Pons (tissue), 1 donor: Measurements from ENCODE around the gene HPGD.
"Not testable (repeated sequence)": the region's sequence is repeated elsewhere in the genome, so short reads cannot be mapped to it uniquely, and the experiment has no call there.

Experiments
- DNase-seq: peaks from one replicate; pipeline ENCODE4 v3.0.0-alpha.2; 2016; ENCODE audit warnings: low spot score

Gene HPGD

GRCh38 chr4:174526731-174527130 lies 4.4 kb upstream of the HPGD start:
- DNase-seq = no peak

GRCh38 chr4:174524242-174524641 lies 2.0 kb upstream of the HPGD start:
- DNase-seq = no peak

DNA sequence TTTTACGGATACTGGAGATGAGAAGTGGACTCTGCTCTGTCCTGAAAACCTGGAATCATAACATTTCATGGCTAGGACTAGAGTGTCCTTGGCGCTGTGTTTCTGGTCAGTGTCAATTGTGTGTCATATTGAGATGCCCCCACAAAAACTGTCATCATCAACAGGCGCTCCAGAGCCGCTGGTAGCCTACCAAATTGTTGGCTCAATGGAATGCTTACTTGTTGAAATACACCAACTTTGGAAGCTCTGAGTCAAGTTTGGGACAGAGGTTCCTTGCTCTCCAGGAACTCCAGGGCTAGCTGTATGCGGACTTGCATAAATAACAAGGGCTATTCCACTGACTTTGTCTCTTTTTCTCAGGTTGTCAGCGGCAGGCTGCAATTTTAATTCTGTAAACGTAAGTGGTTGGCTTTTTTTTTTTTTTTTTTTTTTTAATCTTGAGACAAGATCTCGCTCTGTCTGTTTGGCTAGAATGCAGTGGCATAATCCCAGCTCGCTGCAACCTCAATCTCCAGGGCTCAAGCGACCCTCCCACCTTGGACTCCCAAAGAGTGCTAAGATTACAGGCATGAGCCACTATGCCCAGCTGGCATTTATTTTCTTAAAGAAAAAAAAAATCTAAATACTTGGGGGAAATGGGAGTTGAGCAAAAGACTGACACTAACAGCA lies 871 bp upstream of the HPGD start:
- DNase-seq = no peak

DNA sequence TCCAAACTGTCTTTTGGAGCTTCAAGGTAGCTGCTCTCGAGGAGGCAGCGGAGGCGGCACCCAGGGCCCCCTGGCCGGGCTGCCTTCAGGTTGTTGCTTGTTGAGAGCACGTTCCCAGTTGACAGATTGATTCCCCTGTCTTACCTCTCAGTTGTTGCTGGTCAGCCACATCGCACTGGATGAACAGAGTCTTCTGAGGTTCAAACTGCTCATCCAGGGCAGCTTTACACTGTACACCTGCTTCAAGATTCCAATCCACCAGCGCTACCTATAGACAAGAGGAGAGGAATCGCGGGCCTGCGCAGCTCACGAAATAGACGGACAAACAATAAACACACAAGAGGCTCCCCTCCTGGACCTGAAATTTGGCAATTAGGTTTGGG lies 497 bp downstream of the HPGD start:
- DNase-seq = no peak

- no peak for DNase-seq
These were observed 1.6 kb downstream of the HPGD start for GRCh38 chr4:174520660-174521059.

- DNase-seq = no peak
These were observed 4.5 kb downstream of the HPGD start for GRCh38 chr4:174517502-174518445.

GRCh38 chr4:174516794-174517193 lies 5.5 kb downstream of the HPGD start:
- DNase-seq = no peak

GRCh38 chr4:174516345-174516744 lies 5.9 kb downstream of the HPGD start:
- no peak for DNase-seq

GRCh38 chr4:174512745-174513144 lies 9.5 kb downstream of the HPGD start:
- no peak for DNase-seq

- no peak for DNase-seq
These were observed 16.4 kb downstream of the HPGD start for GRCh38 chr4:174505892-174506291.

DNA sequence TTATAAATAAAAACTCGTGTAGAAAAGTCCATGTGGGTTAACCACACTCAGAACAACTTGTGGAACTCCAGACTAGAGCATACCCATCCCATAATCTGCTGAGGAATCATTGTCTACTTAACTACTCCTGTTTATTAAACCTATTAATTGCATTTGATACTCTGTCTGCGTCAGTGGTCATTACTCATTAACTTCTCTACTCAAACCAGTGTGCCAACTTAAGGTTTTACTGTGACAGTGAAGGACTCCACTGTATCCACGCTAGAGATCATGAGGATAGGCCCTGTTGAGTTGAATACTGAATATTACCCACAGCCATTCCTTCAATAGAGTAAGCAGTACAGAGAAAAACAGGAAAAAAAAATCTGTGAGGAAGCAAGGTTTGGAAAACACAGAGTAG lies 17.3 kb downstream of the HPGD start:
- DNase-seq = no peak

DNA sequence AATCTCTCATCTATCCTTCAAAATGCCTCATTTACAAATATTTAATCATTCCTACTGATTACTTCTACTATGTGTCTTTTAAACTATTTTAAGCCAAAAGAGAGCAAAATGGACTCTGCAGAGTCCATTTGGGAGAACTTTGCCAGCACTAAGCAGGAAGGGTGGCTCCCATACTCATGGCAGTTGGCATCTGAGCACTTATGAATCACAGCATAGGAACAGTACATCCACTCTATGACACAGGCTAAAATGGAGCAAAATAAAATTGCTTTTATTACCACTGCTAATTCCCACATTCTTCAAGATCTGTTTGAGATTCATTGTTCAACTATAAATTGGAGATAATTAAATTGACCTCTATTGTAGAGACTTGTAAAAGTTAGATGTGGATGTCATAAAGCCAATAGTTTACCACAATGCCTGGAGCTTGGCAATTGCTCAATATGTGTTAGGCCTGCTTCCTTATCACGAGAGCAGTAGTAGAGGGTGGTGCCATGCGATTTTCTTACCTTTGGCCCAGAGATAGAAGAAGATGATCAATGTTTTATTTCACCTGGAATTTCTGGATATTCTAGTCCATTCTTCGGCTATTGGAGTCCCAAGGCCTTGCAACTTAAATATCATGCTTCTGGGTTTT lies 19.1 kb downstream of the HPGD start:
- DNase-seq = no peak

DNA sequence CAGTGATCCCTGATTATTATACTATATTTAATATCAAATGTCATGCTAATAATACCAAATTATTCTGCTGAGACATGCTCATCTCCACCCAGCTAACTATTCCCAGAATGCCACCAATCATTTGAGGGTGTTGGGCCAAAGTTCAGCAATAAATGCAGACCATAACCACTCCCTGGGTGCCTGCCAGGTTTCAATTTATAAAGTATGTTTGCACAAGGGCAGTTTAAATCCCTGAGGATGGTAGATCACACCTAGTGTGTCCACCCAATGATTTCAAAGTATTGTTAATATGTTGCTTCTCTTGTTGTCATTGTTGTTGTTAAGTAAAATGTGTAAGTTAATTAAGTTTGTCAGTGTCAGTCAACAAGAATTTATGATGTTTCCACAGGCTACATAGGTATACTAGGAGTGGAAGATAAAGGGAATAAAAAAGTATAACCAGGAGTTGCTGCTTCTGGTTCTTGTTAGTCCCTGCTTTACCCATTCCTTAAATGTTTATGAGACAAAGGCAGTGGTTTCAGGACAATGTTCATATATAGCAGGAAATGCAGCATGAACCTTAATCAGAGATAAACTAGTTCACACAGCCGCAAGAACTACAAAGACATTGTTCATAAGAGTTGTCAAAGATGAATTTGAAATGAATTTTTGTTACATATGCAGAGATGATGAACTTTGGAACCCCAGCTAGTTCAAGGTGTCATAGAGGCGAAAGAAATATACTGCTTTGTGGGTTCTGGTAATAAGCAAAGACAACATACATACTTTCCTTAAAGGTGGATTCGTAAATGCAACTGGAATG lies 25.5 kb downstream of the HPGD start:
- no peak for DNase-seq

GRCh38 chr4:174495626-174496025 lies 26.7 kb downstream of the HPGD start:
- DNase-seq = no peak

- no peak for DNase-seq
These were observed 27.6 kb downstream of the HPGD start for GRCh38 chr4:174494726-174495125.

GRCh38 chr4:174494146-174494545 lies 28.1 kb downstream of the HPGD start:
- no peak for DNase-seq

GRCh38 chr4:174490451-174490961 lies 31.8 kb downstream of the HPGD start:
- DNase-seq = no peak

DNA sequence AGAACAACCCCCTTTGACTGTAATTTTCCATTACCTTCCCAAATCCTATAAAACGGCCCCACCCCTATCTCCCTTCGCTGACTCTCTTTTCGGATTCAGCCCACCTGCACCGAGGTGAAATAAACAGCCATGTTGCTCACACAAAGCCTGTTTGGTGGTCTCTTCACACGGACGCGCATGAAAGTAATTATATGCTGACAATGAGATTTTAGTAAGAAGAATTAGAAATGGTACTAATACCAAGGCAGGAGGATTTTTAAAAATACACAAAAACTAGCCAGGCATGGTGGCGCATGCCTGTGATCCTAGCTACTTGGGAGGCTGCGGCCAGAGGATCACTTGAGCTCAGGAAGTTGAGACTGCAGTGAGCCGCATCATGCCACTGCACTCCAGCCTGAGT lies 33.9 kb downstream of the HPGD start:
- not testable (repeated sequence) for DNase-seq

- no peak for DNase-seq
These were observed 37.3 kb downstream of the HPGD start for GRCh38 chr4:174485025-174485424.

- DNase-seq = no peak
These were observed 38.5 kb downstream of the HPGD start for GRCh38 chr4:174483792-174484191.

GRCh38 chr4:174479140-174479539 lies 43.1 kb downstream of the HPGD start:
- no peak for DNase-seq

- DNase-seq = no peak
These were observed 46.8 kb downstream of the HPGD start for GRCh38 chr4:174475528-174475927.
